Measurements from ENCODE around the gene STK17B.

DNA sequence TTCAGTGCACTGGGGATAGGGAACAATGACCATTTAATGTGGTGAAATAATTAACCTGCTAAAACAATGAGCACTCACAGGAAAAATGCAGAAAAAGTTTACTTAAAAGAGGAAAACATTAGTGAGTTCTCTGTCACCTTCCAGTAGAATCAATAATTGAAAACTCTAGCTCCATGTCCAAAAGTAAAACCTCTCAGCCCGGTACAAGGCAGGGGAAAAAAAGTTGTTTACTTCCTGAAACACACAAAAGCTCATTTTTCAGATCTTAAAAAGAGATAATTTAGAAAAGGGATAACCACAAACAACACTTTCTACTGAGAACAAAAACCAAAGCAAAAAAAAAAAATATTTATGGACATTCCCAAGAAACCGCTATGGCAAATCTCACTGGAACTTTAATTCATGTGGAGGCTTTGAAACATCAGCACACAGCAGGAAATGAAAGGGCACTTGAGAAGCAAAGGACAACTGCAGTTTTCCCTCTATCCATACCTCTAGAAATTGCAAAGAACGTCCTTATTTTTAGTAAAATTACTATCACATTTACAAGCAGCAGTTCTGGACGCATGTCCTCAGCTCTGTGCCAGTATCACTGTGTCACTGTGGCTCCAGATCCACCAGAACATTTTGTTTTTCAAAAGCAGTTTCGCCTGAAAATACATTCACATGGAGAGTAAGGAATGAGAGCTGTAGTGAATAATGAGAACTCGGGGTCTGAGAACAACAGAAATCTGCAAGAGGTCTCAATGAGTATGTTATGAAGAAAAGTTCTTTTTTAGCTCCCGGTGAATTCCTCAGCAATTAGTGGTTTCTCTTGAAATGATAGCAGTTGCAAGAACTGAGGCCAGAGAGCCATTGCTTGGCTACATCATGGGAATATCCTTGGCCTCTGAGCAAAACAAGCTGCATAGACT is 58.1 kb downstream of the STK17B start:
- TF ChIP-seq, protein P1, sequence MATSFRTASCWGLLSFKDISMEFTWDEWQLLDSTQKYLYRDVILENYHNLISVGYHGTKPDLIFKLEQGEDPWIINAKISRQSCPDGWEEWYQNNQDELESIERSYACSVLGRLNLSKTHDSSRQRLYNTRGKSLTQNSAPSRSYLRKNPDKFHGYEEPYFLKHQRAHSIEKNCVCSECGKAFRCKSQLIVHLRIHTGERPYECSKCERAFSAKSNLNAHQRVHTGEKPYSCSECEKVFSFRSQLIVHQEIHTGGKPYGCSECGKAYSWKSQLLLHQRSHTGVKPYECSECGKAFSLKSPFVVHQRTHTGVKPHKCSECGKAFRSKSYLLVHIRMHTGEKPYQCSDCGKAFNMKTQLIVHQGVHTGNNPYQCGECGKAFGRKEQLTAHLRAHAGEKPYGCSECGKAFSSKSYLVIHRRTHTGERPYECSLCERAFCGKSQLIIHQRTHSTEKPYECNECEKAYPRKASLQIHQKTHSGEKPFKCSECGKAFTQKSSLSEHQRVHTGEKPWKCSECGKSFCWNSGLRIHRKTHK (tag by site-specific recombination; IDR thresholded peaks at IDR 0.05) = no peak
- TF ChIP-seq ZNF571 (tag by site-specific recombination; IDR thresholded peaks at IDR 0.05) = no peak
- TF ChIP-seq, protein P2, sequence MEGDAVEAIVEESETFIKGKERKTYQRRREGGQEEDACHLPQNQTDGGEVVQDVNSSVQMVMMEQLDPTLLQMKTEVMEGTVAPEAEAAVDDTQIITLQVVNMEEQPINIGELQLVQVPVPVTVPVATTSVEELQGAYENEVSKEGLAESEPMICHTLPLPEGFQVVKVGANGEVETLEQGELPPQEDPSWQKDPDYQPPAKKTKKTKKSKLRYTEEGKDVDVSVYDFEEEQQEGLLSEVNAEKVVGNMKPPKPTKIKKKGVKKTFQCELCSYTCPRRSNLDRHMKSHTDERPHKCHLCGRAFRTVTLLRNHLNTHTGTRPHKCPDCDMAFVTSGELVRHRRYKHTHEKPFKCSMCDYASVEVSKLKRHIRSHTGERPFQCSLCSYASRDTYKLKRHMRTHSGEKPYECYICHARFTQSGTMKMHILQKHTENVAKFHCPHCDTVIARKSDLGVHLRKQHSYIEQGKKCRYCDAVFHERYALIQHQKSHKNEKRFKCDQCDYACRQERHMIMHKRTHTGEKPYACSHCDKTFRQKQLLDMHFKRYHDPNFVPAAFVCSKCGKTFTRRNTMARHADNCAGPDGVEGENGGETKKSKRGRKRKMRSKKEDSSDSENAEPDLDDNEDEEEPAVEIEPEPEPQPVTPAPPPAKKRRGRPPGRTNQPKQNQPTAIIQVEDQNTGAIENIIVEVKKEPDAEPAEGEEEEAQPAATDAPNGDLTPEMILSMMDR (tag by site-specific recombination; IDR thresholded peaks at IDR 0.05) = no peak
- TF ChIP-seq, protein P3, sequence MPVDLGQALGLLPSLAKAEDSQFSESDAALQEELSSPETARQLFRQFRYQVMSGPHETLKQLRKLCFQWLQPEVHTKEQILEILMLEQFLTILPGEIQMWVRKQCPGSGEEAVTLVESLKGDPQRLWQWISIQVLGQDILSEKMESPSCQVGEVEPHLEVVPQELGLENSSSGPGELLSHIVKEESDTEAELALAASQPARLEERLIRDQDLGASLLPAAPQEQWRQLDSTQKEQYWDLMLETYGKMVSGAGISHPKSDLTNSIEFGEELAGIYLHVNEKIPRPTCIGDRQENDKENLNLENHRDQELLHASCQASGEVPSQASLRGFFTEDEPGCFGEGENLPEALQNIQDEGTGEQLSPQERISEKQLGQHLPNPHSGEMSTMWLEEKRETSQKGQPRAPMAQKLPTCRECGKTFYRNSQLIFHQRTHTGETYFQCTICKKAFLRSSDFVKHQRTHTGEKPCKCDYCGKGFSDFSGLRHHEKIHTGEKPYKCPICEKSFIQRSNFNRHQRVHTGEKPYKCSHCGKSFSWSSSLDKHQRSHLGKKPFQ (tag by site-specific recombination; IDR thresholded peaks at IDR 0.05) = no peak
- TF ChIP-seq KLF16 (tag by site-specific recombination; IDR thresholded peaks at IDR 0.05) = no peak
- TF ChIP-seq HOXD13 (CRISPR knock-in tag; IDR thresholded peaks at IDR 0.05; ENCODE audit: borderline replicate concordance) = no peak
- TF ChIP-seq ZSCAN30 (tag by site-specific recombination; IDR thresholded peaks at IDR 0.05) = no peak
- TF ChIP-seq ZNF24 (tag by site-specific recombination; IDR thresholded peaks at IDR 0.05) = no peak
- TF ChIP-seq ZNF404 (tag by site-specific recombination; IDR thresholded peaks at IDR 0.05) = no peak
- no peak for TF ChIP-seq ZNF610 (tag by site-specific recombination; IDR thresholded peaks at IDR 0.05; ENCODE audit: borderline replicate concordance)
- TF ChIP-seq, protein P4, sequence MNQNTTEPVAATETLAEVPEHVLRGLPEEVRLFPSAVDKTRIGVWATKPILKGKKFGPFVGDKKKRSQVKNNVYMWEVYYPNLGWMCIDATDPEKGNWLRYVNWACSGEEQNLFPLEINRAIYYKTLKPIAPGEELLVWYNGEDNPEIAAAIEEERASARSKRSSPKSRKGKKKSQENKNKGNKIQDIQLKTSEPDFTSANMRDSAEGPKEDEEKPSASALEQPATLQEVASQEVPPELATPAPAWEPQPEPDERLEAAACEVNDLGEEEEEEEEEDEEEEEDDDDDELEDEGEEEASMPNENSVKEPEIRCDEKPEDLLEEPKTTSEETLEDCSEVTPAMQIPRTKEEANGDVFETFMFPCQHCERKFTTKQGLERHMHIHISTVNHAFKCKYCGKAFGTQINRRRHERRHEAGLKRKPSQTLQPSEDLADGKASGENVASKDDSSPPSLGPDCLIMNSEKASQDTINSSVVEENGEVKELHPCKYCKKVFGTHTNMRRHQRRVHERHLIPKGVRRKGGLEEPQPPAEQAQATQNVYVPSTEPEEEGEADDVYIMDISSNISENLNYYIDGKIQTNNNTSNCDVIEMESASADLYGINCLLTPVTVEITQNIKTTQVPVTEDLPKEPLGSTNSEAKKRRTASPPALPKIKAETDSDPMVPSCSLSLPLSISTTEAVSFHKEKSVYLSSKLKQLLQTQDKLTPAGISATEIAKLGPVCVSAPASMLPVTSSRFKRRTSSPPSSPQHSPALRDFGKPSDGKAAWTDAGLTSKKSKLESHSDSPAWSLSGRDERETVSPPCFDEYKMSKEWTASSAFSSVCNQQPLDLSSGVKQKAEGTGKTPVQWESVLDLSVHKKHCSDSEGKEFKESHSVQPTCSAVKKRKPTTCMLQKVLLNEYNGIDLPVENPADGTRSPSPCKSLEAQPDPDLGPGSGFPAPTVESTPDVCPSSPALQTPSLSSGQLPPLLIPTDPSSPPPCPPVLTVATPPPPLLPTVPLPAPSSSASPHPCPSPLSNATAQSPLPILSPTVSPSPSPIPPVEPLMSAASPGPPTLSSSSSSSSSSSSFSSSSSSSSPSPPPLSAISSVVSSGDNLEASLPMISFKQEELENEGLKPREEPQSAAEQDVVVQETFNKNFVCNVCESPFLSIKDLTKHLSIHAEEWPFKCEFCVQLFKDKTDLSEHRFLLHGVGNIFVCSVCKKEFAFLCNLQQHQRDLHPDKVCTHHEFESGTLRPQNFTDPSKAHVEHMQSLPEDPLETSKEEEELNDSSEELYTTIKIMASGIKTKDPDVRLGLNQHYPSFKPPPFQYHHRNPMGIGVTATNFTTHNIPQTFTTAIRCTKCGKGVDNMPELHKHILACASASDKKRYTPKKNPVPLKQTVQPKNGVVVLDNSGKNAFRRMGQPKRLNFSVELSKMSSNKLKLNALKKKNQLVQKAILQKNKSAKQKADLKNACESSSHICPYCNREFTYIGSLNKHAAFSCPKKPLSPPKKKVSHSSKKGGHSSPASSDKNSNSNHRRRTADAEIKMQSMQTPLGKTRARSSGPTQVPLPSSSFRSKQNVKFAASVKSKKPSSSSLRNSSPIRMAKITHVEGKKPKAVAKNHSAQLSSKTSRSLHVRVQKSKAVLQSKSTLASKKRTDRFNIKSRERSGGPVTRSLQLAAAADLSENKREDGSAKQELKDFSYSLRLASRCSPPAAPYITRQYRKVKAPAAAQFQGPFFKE (tag by site-specific recombination; IDR thresholded peaks at IDR 0.05; ENCODE audit: borderline replicate concordance) = no peak
